Measurements from ENCODE around the gene MICAL1. TPM values are rescaled to one million over a fixed set of nuclear protein-coding genes. Genes with fewer than 3 reads are reported as not detected.

Gene MICAL1
- total and polyA plus RNA-seq, 2 donors (not counting 3 experiments of a cell fraction or from before 2014, with no cell fraction given): 36.5 to 39.4 TPM

GRCh38 chr6:109441069-109441816 lies 14.3 kb downstream of the MICAL1 start:
- ChIA-PET CTCF (interaction anchor here (0.5 to 4.3 kb wide), 10 partner anchors 9 to 623 kb away, joined by 3 to 20 read pairs (median 6); partner anchors contain the start of genes CD164 and MICAL1), POLR2A (interaction anchor here (1.1 kb wide), 1 partner anchor 347 kb away, joined by 4 read pairs; the partner anchor contains the start of gene SESN1)
- BruUV-seq (replicated peaks): TSS peak; percentile 33
- TF ChIP-seq CTCF (IDR thresholded peaks at IDR 0.05; ENCODE audit: extremely low read depth in 1 of 2, insufficient read depth in 1 of 2, low read depth in 1 of 2, low read length in 2 of 2): peak; percentile 8 to 25
- no peak for TF ChIP-seq POLR2A (IDR thresholded peaks at IDR 0.05; ENCODE audit: low read depth, low read length)
- Histone ChIP-seq H2AFZ (ENCODE audit: low read depth, low read length) (peak overlapping the region; percentile 70), H3K4me3 (replicated peaks in 1 of 3; ENCODE audit: insufficient read depth in 1 of 3, low read depth in 1 of 3, low read length in 3 of 3) (peak overlapping the region; percentile 62 to 73 (median 66)), H3K9ac (replicated peaks; ENCODE audit: extremely low read depth, insufficient read depth, low read length) (peak overlapping the region; percentile 52), H3K9me3 (replicated peaks; ENCODE audit: control insufficient read depth, insufficient read depth, low read length) (no peaks in the 10 kb centered on the region), H3K4me1 (ENCODE audit: control insufficient read depth, extremely low read depth, insufficient read depth, low read length) (peaks cover 3% of the 10 kb centered on the region), H3K27me3 (ENCODE audit: control insufficient read depth in 2 of 2, insufficient read depth in 2 of 2, low read length in 2 of 2) (no peaks in the 10 kb centered on the region), H3K27ac (ENCODE audit: insufficient read depth, low read depth, low read length) (peak overlapping the region; percentile 59), H3K79me2 (ENCODE audit: control insufficient read depth, insufficient read depth, low read length) (no peaks in the 10 kb centered on the region), H3K9me1 (replicated peaks; ENCODE audit: control insufficient read depth, extremely low read depth, insufficient read depth, low read length) (no peaks in the 10 kb centered on the region), H3K36me3 (ENCODE audit: control insufficient read depth in 2 of 2, extremely low read depth in 1 of 2, insufficient read depth in 2 of 2, low read length in 2 of 2) (peaks cover 0 to 14% of the 10 kb centered on the region in 2 experiments), H4K20me1 (replicated peaks; ENCODE audit: control insufficient read depth, extremely low read depth, insufficient read depth, low read length) (no peaks in the 10 kb centered on the region), H3K4me2 (ENCODE audit: insufficient read depth, low read length) (peak overlapping the region; percentile 68)
- intact Hi-C loops (cut with micrococcal nuclease) (loop anchor here (2.0 to 5.0 kb wide), 3 partner anchors 41 to 346 kb away; partner anchors contain the start of genes CEP57L1, SESN1 and ZBTB24), dilution Hi-C loops (cut with MboI; ENCODE audit: extremely low pct_ligation_motif_present, low sequenced_read_pairs) (no loop called here)
- peak; percentile 59 for DNase-seq (ENCODE audit: low read depth, low spot score)
- peak; percentile 12 for FAIRE-seq
